Endodermal cell (in vitro differentiated cells): Measurements from ENCODE around the gene CIART. TPM values are rescaled to one million over a fixed set of nuclear protein-coding genes. Genes with fewer than 3 reads are reported as not detected.

Experiments
- DNase-seq: peaks from one replicate; pipeline ENCODE4 v3.0.0-alpha.2; 2017
- H3K27ac ChIP-seq: 2 replicates; pipeline ENCODE4 v1.5.1; 2013; ENCODE audit warnings: mild to moderate bottlenecking, low read depth, low read length, moderate library complexity
- H3K27me3 ChIP-seq: 2 replicates; pipeline ENCODE4 v1.6.1; 2013; ENCODE audit warnings: mild to moderate bottlenecking, low read length, moderate library complexity; ENCODE audit not compliant: insufficient read depth, control insufficient read depth, poor library complexity, severe bottlenecking
- H3K36me3 ChIP-seq: 2 replicates; pipeline ENCODE4 v1.7.0; 2013; ENCODE audit warnings: mild to moderate bottlenecking, low read length, moderate library complexity; ENCODE audit not compliant: control insufficient read depth, insufficient read depth
- H3K4me1 ChIP-seq: one replicate; pipeline ENCODE4 v1.7.0; 2013; ENCODE audit warnings: low read length; ENCODE audit not compliant: control insufficient read depth, insufficient read depth
- H3K4me3 ChIP-seq: 2 replicates; pipeline ENCODE4 v1.5.1; 2013; ENCODE audit warnings: mild to moderate bottlenecking, low read length, moderate library complexity
- H3K9ac ChIP-seq: 2 replicates; pipeline ENCODE4 v1.6.1; 2013; ENCODE audit warnings: mild to moderate bottlenecking, low read length, moderate library complexity; ENCODE audit not compliant: poor library complexity, severe bottlenecking; ENCODE audit errors: extremely low read depth
- H3K9me3 ChIP-seq: 2 replicates; pipeline ENCODE4 v1.6.1; 2013; ENCODE audit warnings: mild to moderate bottlenecking, low read length, moderate library complexity; ENCODE audit not compliant: control insufficient read depth
- H3K27ac Mint-ChIP-seq: 2 replicates; pipeline ENCODE4 v1.8.0; 2020; ENCODE audit warnings: mixed read lengths
- H3K27me3 Mint-ChIP-seq: 2 replicates; pipeline ENCODE4 v1.8.0; 2021; ENCODE audit warnings: mild to moderate bottlenecking, mixed read lengths; ENCODE audit not compliant: insufficient read depth
- H3K36me3 Mint-ChIP-seq: 2 replicates; pipeline ENCODE4 v1.8.0; 2020; ENCODE audit warnings: low read depth, mixed read lengths
- H3K4me1 Mint-ChIP-seq: 2 replicates; pipeline ENCODE4 v1.8.0; 2020; ENCODE audit warnings: mixed read lengths
- H3K4me3 Mint-ChIP-seq: 2 replicates; pipeline ENCODE4 v1.8.0; 2020; ENCODE audit warnings: mild to moderate bottlenecking, moderate library complexity, mixed read lengths
- H3K9me3 Mint-ChIP-seq: 2 replicates; pipeline ENCODE4 v1.8.0; 2020; ENCODE audit warnings: mild to moderate bottlenecking, mixed read lengths
- CTCF ChIP-seq: fragments of 200-600 bp; sonication (generic); conservative IDR thresholded peaks from 2 replicates; pipeline ENCODE4 v1.5.0; 2021; ENCODE audit warnings: antibody characterized with exemption, mild to moderate bottlenecking
- WGBS, 2 experiments: methylation state at CpG; one replicate each; pipeline versions ENCODE4 v1.1.5 to v1.1.7; 2013; ENCODE audit warnings: missing lambda C conversion rate in 2 of 2, mixed read lengths in 1 of 2; ENCODE audit not compliant: insufficient coverage in 1 of 2, insufficient read length in 1 of 2; 5-methylcytosine and 5-hydroxymethylcytosine counted together
- total RNA-seq, 2 donors: library from RNA; stranded (reverse); fragmentation: NEBNext Ultra II Directional in 1 of 2; extraction: Animal tissue kit (Norgen Biotek cat#: 25700) in 1 of 2; gene quantifications; 2 replicates in 1 of 2; 3 replicates in 1 of 2; pipeline ENCODE4 v1.2.1, GENCODE V29; 2021

Gene CIART
- total RNA-seq, 2 donors from 2014 or later: 3.3 to 6.8 TPM

- Histone ChIP-seq H3K9me3 (no peaks in the 10 kb centered on the region), H3K9ac (peak overlapping the region; percentile 73), H3K27me3 (no peaks in the 10 kb centered on the region), H3K36me3 (peaks cover 25% of the 10 kb centered on the region), H3K4me1 (peaks cover 11% of the 10 kb centered on the region), H3K27ac (no peak overlapping the region), H3K4me3 (peak overlapping the region; percentile 91)
- TF ChIP-seq CTCF: no peak
- H3K4me1 Mint-ChIP-seq: peaks cover 54% of the 10 kb centered on the region
- H3K27me3 Mint-ChIP-seq: no peaks in the 10 kb centered on the region
- H3K36me3 Mint-ChIP-seq: peaks cover 34% of the 10 kb centered on the region
- peak overlapping the region; percentile 100 for H3K4me3 Mint-ChIP-seq
- DNase-seq: no peak
- peak overlapping the region; percentile 88 for H3K27ac Mint-ChIP-seq
- WGBS, 2 experiments: 0% methylated on average over 7 to 21 of the region's 21 CpGs
- H3K9me3 Mint-ChIP-seq: no peaks in the 10 kb centered on the region
Observed at GRCh38 chr1:150268340-150268704, 14.0 kb upstream of the CIART start.

- TF ChIP-seq CTCF: no peak
- H3K9me3 ChIP-seq: no peaks in the 10 kb centered on the region
- peak within 1 kb of the TSS; percentile 73 for H3K9ac ChIP-seq
- H3K4me3 ChIP-seq: peak within 1 kb of the TSS; percentile 91
- 0% methylated on average over 17 to 49 of the region's 49 CpGs for WGBS, 2 experiments
- peak within 1 kb of the TSS; percentile 100 for H3K4me3 Mint-ChIP-seq
- H3K4me1 ChIP-seq: peaks cover 9% of the 10 kb centered on the region
- peaks cover 33% of the 10 kb centered on the region for H3K36me3 Mint-ChIP-seq
- H3K27ac ChIP-seq: peak within 1 kb of the TSS; percentile 4
- H3K27ac Mint-ChIP-seq: peak within 1 kb of the TSS; percentile 88
- H3K4me1 Mint-ChIP-seq: peaks cover 51% of the 10 kb centered on the region
- H3K36me3 ChIP-seq: peaks cover 25% of the 10 kb centered on the region
- peak; percentile 99 for DNase-seq
- no peaks in the 10 kb centered on the region for H3K27me3 Mint-ChIP-seq
- no peaks in the 10 kb centered on the region for H3K9me3 Mint-ChIP-seq
- no peaks in the 10 kb centered on the region for H3K27me3 ChIP-seq
Observed at GRCh38 chr1:150268705-150269403, 13.5 kb upstream of the CIART start, which contains the start of gene APH1A. TSS of gene APH1A (minus strand) at chr1:150269016. CDS start at chr1:150268810, 206 bp downstream.

GRCh38 chr1:150269451-150269850, 12.9 kb upstream of the CIART start:
- H3K27ac ChIP-seq: peak overlapping the region; percentile 4
- DNase-seq: no peak
- no peaks in the 10 kb centered on the region for H3K9me3 ChIP-seq
- H3K4me3 ChIP-seq: peak overlapping the region; percentile 91
- Mint-ChIP-seq H3K4me3 (peak overlapping the region; percentile 100), H3K36me3 (peaks cover 31% of the 10 kb centered on the region), H3K4me1 (peaks cover 50% of the 10 kb centered on the region), H3K27ac (peak overlapping the region; percentile 88), H3K27me3 (no peaks in the 10 kb centered on the region), H3K9me3 (no peaks in the 10 kb centered on the region)
- WGBS, 2 experiments: 14 to 50% methylated on average over 1 to 10 of the region's 10 CpGs
- no peak for TF ChIP-seq CTCF
- no peaks in the 10 kb centered on the region for H3K27me3 ChIP-seq
- peaks cover 25% of the 10 kb centered on the region for H3K36me3 ChIP-seq
- peaks cover 9% of the 10 kb centered on the region for H3K4me1 ChIP-seq
- no peak overlapping the region for H3K9ac ChIP-seq
